K562 (cell line): Measurements from ENCODE around the gene SOX14.

ENCODE experiments used
- POLR2A ChIP-seq: fragments of 450-650 bp; conservative IDR thresholded peaks from 2 replicates; pipeline ENCODE4 v1.6.1; 2016
- POLR2AphosphoS5 ChIP-seq: IDR thresholded peaks from 2 replicates; pipeline ENCODE4 v1.6.1; 2011; ENCODE audit warnings: mild to moderate bottlenecking, low read depth, low read length, moderate library complexity; ENCODE audit not compliant: control insufficient read depth, insufficient read depth
- TF ChIP-seq, protein P1 (sequence below): sonication (generic); formaldehyde crosslinking; IDR thresholded peaks from 2 replicates; pipeline ENCODE4 v1.8.0; 2022; ENCODE audit warnings: mild to moderate bottlenecking, missing genetic modification reagents

- TF ChIP-seq POLR2AphosphoS5, result no peak
- TF ChIP-seq POLR2A, result no peak
- TF ChIP-seq, protein P1, sequence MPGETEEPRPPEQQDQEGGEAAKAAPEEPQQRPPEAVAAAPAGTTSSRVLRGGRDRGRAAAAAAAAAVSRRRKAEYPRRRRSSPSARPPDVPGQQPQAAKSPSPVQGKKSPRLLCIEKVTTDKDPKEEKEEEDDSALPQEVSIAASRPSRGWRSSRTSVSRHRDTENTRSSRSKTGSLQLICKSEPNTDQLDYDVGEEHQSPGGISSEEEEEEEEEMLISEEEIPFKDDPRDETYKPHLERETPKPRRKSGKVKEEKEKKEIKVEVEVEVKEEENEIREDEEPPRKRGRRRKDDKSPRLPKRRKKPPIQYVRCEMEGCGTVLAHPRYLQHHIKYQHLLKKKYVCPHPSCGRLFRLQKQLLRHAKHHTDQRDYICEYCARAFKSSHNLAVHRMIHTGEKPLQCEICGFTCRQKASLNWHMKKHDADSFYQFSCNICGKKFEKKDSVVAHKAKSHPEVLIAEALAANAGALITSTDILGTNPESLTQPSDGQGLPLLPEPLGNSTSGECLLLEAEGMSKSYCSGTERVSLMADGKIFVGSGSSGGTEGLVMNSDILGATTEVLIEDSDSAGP (CRISPR knock-in tag), result no peak
Observed at GRCh38 chr3:137792626-137793271, 28.6 kb downstream of the SOX14 start.
